Middle frontal gyrus (tissue), 1 donor: ENCODE measurements around the gene ABHD8.

Experiments
- DNase-seq: peaks from one replicate; pipeline ENCODE4 v3.0.0-alpha.2; 2015; ENCODE audit warnings: low spot score; ENCODE audit errors: extremely low spot score

Gene ABHD8

GRCh38 chr19:17333611-17334413 is 30.6 kb upstream of the ABHD8 start:
- no peak for DNase-seq

- DNase-seq = no peak
Measured at GRCh38 chr19:17332677-17333581, 29.7 kb upstream of the ABHD8 start.

GRCh38 chr19:17332360-17332676 is 29.1 kb upstream of the ABHD8 start:
- no peak for DNase-seq

- DNase-seq = no peak
Measured at GRCh38 chr19:17331045-17331558, 27.9 kb upstream of the ABHD8 start.

- DNase-seq = no peak
Measured at GRCh38 chr19:17330262-17331044, 27.2 kb upstream of the ABHD8 start.

- DNase-seq = no peak
Measured at GRCh38 chr19:17329366-17330261, 26.4 kb upstream of the ABHD8 start.

GRCh38 chr19:17328517-17329365 is 25.5 kb upstream of the ABHD8 start:
- DNase-seq = no peak

- no peak for DNase-seq
Measured at GRCh38 chr19:17327654-17328516, 24.7 kb upstream of the ABHD8 start.

- no peak for DNase-seq
Measured at GRCh38 chr19:17327068-17327653, 23.9 kb upstream of the ABHD8 start.

GRCh38 chr19:17326595-17326966 is 23.4 kb upstream of the ABHD8 start:
- DNase-seq = no peak

GRCh38 chr19:17325881-17326594 is 22.8 kb upstream of the ABHD8 start:
- peak; percentile 11 for DNase-seq

- no peak for DNase-seq
Measured at GRCh38 chr19:17325133-17325532, 21.9 kb upstream of the ABHD8 start.

GRCh38 chr19:17324357-17325114 is 21.3 kb upstream of the ABHD8 start:
- DNase-seq = no peak

- DNase-seq = no peak
Measured at GRCh38 chr19:17323964-17324332, 20.7 kb upstream of the ABHD8 start.

- DNase-seq = no peak
Measured at GRCh38 chr19:17323300-17323963, 20.2 kb upstream of the ABHD8 start.

GRCh38 chr19:17322854-17323253 is 19.6 kb upstream of the ABHD8 start:
- DNase-seq = no peak
